Liver (tissue), 9 donors: Measurements from ENCODE around the gene SGPP2. TPM values are rescaled to one million over a fixed set of nuclear protein-coding genes. Genes with fewer than 3 reads are reported as not detected.

Experiments
- DNase-seq: peaks from one replicate; pipeline ENCODE4 v3.0.0-alpha.2; 2017; ENCODE audit warnings: low spot score
- H3K27ac ChIP-seq, 2 donors: one replicate each; pipeline ENCODE4 v1.7.0; 2013; ENCODE audit warnings: inconsistent platforms in 2 of 2, low read length in 2 of 2, control low read depth in 1 of 2, low read depth in 1 of 2, mild to moderate bottlenecking in 1 of 2
- H3K27me3 ChIP-seq, 4 donors: one replicate each; pipeline versions ENCODE4 v1.6.1 to v1.7.0; 2013; ENCODE audit warnings: low read length in 3 of 4, inconsistent platforms in 1 of 4, mild to moderate bottlenecking in 1 of 4, moderate library complexity in 1 of 4; ENCODE audit not compliant: control insufficient read depth in 4 of 4, insufficient read depth in 4 of 4
- H3K36me3 ChIP-seq, 4 donors: one replicate each; pipeline versions ENCODE4 v1.6.1 to v1.7.0; 2013; ENCODE audit warnings: low read length in 3 of 4, mild to moderate bottlenecking in 3 of 4, low read depth in 1 of 4, moderate library complexity in 1 of 4; ENCODE audit not compliant: control insufficient read depth in 4 of 4, insufficient read depth in 3 of 4
- H3K4me1 ChIP-seq, 4 donors: one replicate each; pipeline versions ENCODE4 v1.6.1 to v1.7.0; 2013; ENCODE audit warnings: low read length in 3 of 4, mild to moderate bottlenecking in 3 of 4, moderate library complexity in 1 of 4; ENCODE audit not compliant: control insufficient read depth in 4 of 4, insufficient read depth in 4 of 4
- H3K4me3 ChIP-seq, 3 donors: one replicate each; pipeline versions ENCODE4 v1.6.1 to v1.7.0; 2013; ENCODE audit warnings: low read length in 3 of 3, control low read depth in 1 of 3, low read depth in 1 of 3, mild to moderate bottlenecking in 1 of 3
- H3K9ac ChIP-seq, 2 donors: one replicate each; pipeline ENCODE4 v1.7.0; 2013; ENCODE audit warnings: low read length in 2 of 2, mild to moderate bottlenecking in 2 of 2, moderate library complexity in 2 of 2, control low read depth in 1 of 2, low read depth in 1 of 2
- H3K9me3 ChIP-seq, 4 donors: one replicate each; pipeline versions ENCODE4 v1.6.1 to v1.7.0; 2013; ENCODE audit warnings: low read length in 3 of 4; ENCODE audit not compliant: control insufficient read depth in 4 of 4
- CTCF ChIP-seq: fragments of 150-350 bp; IDR thresholded peaks from 2 replicates; pipeline ENCODE4 v1.5.1; 2017; ENCODE audit warnings: improper control_type of control experiment, low read depth, low read length; ENCODE audit not compliant: missing input control
- FOXA1 ChIP-seq: IDR thresholded peaks from 2 replicates; pipeline ENCODE4 v1.6.1; 2016; ENCODE audit warnings: antibody characterized with exemption
- FOXA2 ChIP-seq: IDR thresholded peaks from 2 replicates; pipeline ENCODE4 v1.6.1; 2016; ENCODE audit warnings: antibody characterized with exemption
- GABPA ChIP-seq, 2 donors: IDR thresholded peaks in 1 of 2; conservative IDR thresholded peaks in 1 of 2; 2 replicates each; pipeline ENCODE4 v1.6.1; 2016; ENCODE audit warnings: antibody characterized with exemption in 2 of 2, mild to moderate bottlenecking in 1 of 2, moderate library complexity in 1 of 2
- HNF4A ChIP-seq, 2 donors: conservative IDR thresholded peaks; 2 replicates each; pipeline ENCODE4 v1.6.1; 2016; ENCODE audit warnings: antibody characterized with exemption in 2 of 2, mild to moderate bottlenecking in 2 of 2
- HNF4G ChIP-seq: IDR thresholded peaks from 2 replicates; pipeline ENCODE4 v1.6.1; 2016; ENCODE audit warnings: antibody characterized with exemption
- RAD21 ChIP-seq, 2 donors: IDR thresholded peaks; 2 replicates each; pipeline ENCODE4 v1.6.1; 2016; ENCODE audit warnings: antibody characterized with exemption in 2 of 2, mild to moderate bottlenecking in 2 of 2
- REST ChIP-seq: IDR thresholded peaks from 2 replicates; pipeline ENCODE4 v1.6.1; 2016; ENCODE audit warnings: antibody characterized with exemption, mild to moderate bottlenecking
- RXRA ChIP-seq, 2 donors: IDR thresholded peaks; 2 replicates each; pipeline ENCODE4 v1.6.1; 2017 to 2018; ENCODE audit warnings: antibody characterized with exemption in 2 of 2, mild to moderate bottlenecking in 1 of 2
- ZBTB33 ChIP-seq: IDR thresholded peaks from 2 replicates; pipeline ENCODE4 v1.6.1; 2016; ENCODE audit warnings: antibody characterized with exemption
- WGBS: extraction: QIAGEN DNeasy Blood & Tissue Kit; methylation state at CpG from one replicate; pipeline ENCODE4 v1.1.7; 2013; 5-methylcytosine and 5-hydroxymethylcytosine counted together
- polyA plus RNA-seq, 2 donors: library from polyadenylated mRNA; stranded (reverse) in 1 of 2; unstranded in 1 of 2; fragments of 200-250 nt in 1 of 2; fragments of >200 nt in 1 of 2; fragmentation: Nextera tagmentation in 1 of 2; extraction: Ambion mirVana in 1 of 2; gene quantifications; one replicate each; pipeline versions ENCODE4 v1.2.1 to v1.2.3, GENCODE V29; 2013 to 2015
- total RNA-seq, 2 donors: library from RNA; depleted of rRNA; stranded (reverse); fragments of >200 nt; gene quantifications; one replicate each; pipeline ENCODE4 v1.2.3, GENCODE V29; 2014
- TF ChIP-seq, protein P1 (sequence below): IDR thresholded peaks from 2 replicates; pipeline ENCODE4 v1.6.1; 2016; ENCODE audit warnings: antibody characterized with exemption
- TF ChIP-seq, protein P2 (sequence below): IDR thresholded peaks from 2 replicates; pipeline ENCODE4 v1.6.1; 2016; ENCODE audit warnings: antibody characterized with exemption
- donor health status: healthy.
- donor health status: healthy.
- donor health status: healthy.
- donor health status: healthy.
- donor health status: healthy.

SGPP2 gene
- total and polyA plus RNA-seq, 4 donors, result 0.16 to 0.33 (median 0.31) TPM; not detected in 1

- TF ChIP-seq CTCF, result no peak
- TF ChIP-seq RAD21 (IDR thresholded peaks at IDR 0.05), result no peak
- no peak for TF ChIP-seq RXRA (IDR thresholded peaks at IDR 0.05)
- no peak for TF ChIP-seq FOXA2
- TF ChIP-seq, protein P1, sequence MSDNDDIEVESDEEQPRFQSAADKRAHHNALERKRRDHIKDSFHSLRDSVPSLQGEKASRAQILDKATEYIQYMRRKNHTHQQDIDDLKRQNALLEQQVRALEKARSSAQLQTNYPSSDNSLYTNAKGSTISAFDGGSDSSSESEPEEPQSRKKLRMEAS, result no peak
- no peak for TF ChIP-seq GABPA (IDR thresholded peaks at IDR 0.05 in 1 of 2, conservative IDR thresholded peaks at IDR 0.05 in 1 of 2)
- TF ChIP-seq ZBTB33, result no peak
- no peak for TF ChIP-seq FOXA1
- TF ChIP-seq HNF4A (conservative IDR thresholded peaks at IDR 0.05), result no peak
- no peak for TF ChIP-seq REST
- no peak overlapping the region for H3K4me3 ChIP-seq
- no peak overlapping the region for H3K27ac ChIP-seq
- no peak for DNase-seq
- H3K27me3 ChIP-seq, result peaks cover 0 to 4% (median 0%) of the 10 kb centered on the region in 4 donors
- H3K9me3 ChIP-seq, result no peaks in the 10 kb centered on the region
- no peaks in the 10 kb centered on the region for H3K36me3 ChIP-seq
- no peaks in the 10 kb centered on the region for H3K4me1 ChIP-seq
- WGBS, result 68% methylated on average over 2 of the region's 2 CpGs
- no peak overlapping the region for H3K9ac ChIP-seq
Observed at GRCh38 chr2:222436040-222436413, 11.7 kb downstream of the SGPP2 start.

GRCh38 chr2:222439692-222440091 lies 15.3 kb downstream of the SGPP2 start:
- H3K27ac ChIP-seq, result no peak overlapping the region
- no peaks in the 10 kb centered on the region for H3K27me3 ChIP-seq
- no peak overlapping the region for H3K9ac ChIP-seq
- TF ChIP-seq FOXA1 (no peak), REST (no peak), HNF4A (conservative IDR thresholded peaks at IDR 0.05) (no peak), HNF4G (no peak), GABPA (IDR thresholded peaks at IDR 0.05 in 1 of 2, conservative IDR thresholded peaks at IDR 0.05 in 1 of 2) (no peak), RXRA (IDR thresholded peaks at IDR 0.05) (no peak)
- TF ChIP-seq, protein P1, result no peak
- TF ChIP-seq, protein P2, sequence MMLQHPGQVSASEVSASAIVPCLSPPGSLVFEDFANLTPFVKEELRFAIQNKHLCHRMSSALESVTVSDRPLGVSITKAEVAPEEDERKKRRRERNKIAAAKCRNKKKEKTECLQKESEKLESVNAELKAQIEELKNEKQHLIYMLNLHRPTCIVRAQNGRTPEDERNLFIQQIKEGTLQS, result no peak
- H3K4me3 ChIP-seq, result no peak overlapping the region
- 76% methylated on average over 1 of the region's 1 CpG for WGBS
- H3K36me3 ChIP-seq, result no peaks in the 10 kb centered on the region
- H3K9me3 ChIP-seq, result no peaks in the 10 kb centered on the region
- DNase-seq, result no peak
- no peaks in the 10 kb centered on the region for H3K4me1 ChIP-seq
